Karpas-422 (cell line): ENCODE measurements around the gene USPL1. TPM values are rescaled to one million over a fixed set of nuclear protein-coding genes. Genes with fewer than 3 reads are reported as not detected.

Experiments
- DNase-seq: peaks from one replicate; pipeline ENCODE4 v3.0.0-alpha.2; 2015
- H2AFZ ChIP-seq: fragments of 200-600 bp; sonication (generic); 2 replicates; pipeline ENCODE4 v1.6.1; 2014; ENCODE audit warnings: antibody characterized with exemption, low read length, mixed read lengths
- H3K27ac ChIP-seq: fragments of 200-600 bp; sonication (generic); 2 replicates; pipeline ENCODE4 v1.5.1; 2014; ENCODE audit warnings: mild to moderate bottlenecking, low read length, moderate library complexity
- H3K27me3 ChIP-seq: fragments of 200-600 bp; sonication (generic); 2 replicates; pipeline ENCODE4 v1.6.1; 2014; ENCODE audit warnings: low read length, mixed read lengths
- H3K36me3 ChIP-seq: fragments of 200-600 bp; sonication (generic); 2 replicates; pipeline ENCODE4 v1.6.1; 2014; ENCODE audit warnings: low read length, mixed read lengths; ENCODE audit not compliant: insufficient read depth
- H3K4me1 ChIP-seq: fragments of 200-600 bp; sonication (generic); 2 replicates; pipeline ENCODE4 v1.6.1; 2014; ENCODE audit warnings: mild to moderate bottlenecking, low read length, mixed read lengths
- H3K4me2 ChIP-seq: fragments of 200-600 bp; sonication (generic); 2 replicates; pipeline ENCODE4 v1.6.1; 2014; ENCODE audit warnings: low read length, low read depth, mild to moderate bottlenecking; ENCODE audit not compliant: poor library complexity, severe bottlenecking
- H3K4me3 ChIP-seq: fragments of 200-600 bp; sonication (generic); 2 replicates; pipeline ENCODE4 v1.5.1; 2014; ENCODE audit warnings: mild to moderate bottlenecking, antibody characterized with exemption, low read length, mixed read lengths
- H3K79me2 ChIP-seq: fragments of 200-600 bp; sonication (generic); 2 replicates; pipeline ENCODE4 v1.6.1; 2014; ENCODE audit warnings: mild to moderate bottlenecking, low read length, mixed read lengths
- H3K9ac ChIP-seq: fragments of 200-600 bp; sonication (generic); 2 replicates; pipeline ENCODE4 v1.6.0; 2014; ENCODE audit warnings: low read length
- H3K9me2 ChIP-seq: fragments of 200-600 bp; sonication (generic), shearing (Covaris generic); replicated peaks from 2 replicates; pipeline ENCODE4 v1.6.0; 2014; ENCODE audit warnings: mild to moderate bottlenecking, low read length, moderate library complexity; ENCODE audit not compliant: insufficient read depth
- H3K9me3 ChIP-seq: fragments of 300-700, 200-600 bp; sonication (generic); 2 replicates; pipeline ENCODE4 v1.6.1; 2014; ENCODE audit warnings: low read length, mixed read lengths
- H4K20me1 ChIP-seq: fragments of 200-600 bp; sonication (generic); 2 replicates; pipeline ENCODE4 v1.6.1; 2014; ENCODE audit warnings: mild to moderate bottlenecking, antibody characterized with exemption, low read length, low read depth; ENCODE audit not compliant: insufficient read depth
- total RNA-seq: library from RNA; depleted of rRNA; stranded (reverse); fragments of >200 nt; shearing (Covaris generic); gene quantifications from 2 replicates; pipeline ENCODE4 v1.2.3, GENCODE V29; 2014; ENCODE audit warnings: low replicate concordance

The USPL1 gene
- total RNA-seq, 1 experiment from 2014 or later = 18.4 TPM

DNA sequence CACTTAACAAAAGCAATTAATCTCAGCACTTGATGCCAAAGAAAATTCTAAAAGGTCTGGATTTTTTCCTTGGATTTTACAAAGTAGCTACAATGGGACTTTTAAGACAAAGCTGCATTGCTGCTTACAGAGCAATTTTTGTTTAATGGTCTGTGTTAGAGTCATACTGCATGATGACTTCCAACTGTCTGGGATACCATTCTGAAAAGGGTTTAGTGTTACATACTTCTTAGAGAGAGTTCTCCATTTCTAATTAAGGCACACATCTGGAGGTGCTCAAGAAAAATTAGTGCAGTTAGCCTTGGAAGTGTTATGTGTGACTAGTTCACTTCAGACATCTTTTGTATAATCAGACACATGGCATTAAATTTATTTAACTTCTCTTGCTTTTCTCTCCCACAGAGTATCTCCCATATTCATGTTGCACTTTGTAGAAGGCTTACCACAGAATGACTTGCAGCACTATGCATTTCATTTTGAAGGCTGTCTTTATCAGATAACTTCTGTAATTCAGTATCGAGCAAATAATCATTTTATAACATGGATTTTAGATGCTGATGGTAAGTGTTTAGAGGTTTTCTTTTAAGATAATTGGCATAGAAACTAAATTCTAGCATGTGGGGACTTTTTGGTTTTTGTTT, 35.1 kb downstream of the USPL1 start:
- Histone ChIP-seq H3K27ac (0 out of 2 replicates have a peak overlapping the region, but pooled peaks have one; percentile 25), H3K4me1 (peaks cover 35% of the 10 kb centered on the region), H3K9me2 (no peaks in the 10 kb centered on the region), H2AFZ (no peak overlapping the region), H3K9ac (no peak overlapping the region), H3K79me2 (peaks cover 38% of the 10 kb centered on the region), H3K9me3 (no peaks in the 10 kb centered on the region), H3K36me3 (peaks cover 63% of the 10 kb centered on the region), H4K20me1 (peaks cover 3% of the 10 kb centered on the region; the same call in 1 of the 2 replicates), H3K4me2 (no peak overlapping the region), H3K4me3 (no peak overlapping the region), H3K27me3 (no peaks in the 10 kb centered on the region)
- peak; percentile 49 for DNase-seq

GRCh38 chr13:30654430-30654829, 36.7 kb downstream of the USPL1 start:
- Histone ChIP-seq H3K36me3 (peaks cover 72% of the 10 kb centered on the region), H3K9me3 (no peaks in the 10 kb centered on the region), H3K79me2 (peaks cover 24% of the 10 kb centered on the region), H2AFZ (no peak overlapping the region), H3K4me1 (peaks cover 31% of the 10 kb centered on the region), H3K9me2 (no peaks in the 10 kb centered on the region), H4K20me1 (peaks cover 3% of the 10 kb centered on the region), H3K4me3 (no peak overlapping the region), H3K4me2 (no peak overlapping the region), H3K27me3 (no peaks in the 10 kb centered on the region), H3K9ac (no peak overlapping the region), H3K27ac (no peak overlapping the region)
- DNase-seq = no peak

DNA sequence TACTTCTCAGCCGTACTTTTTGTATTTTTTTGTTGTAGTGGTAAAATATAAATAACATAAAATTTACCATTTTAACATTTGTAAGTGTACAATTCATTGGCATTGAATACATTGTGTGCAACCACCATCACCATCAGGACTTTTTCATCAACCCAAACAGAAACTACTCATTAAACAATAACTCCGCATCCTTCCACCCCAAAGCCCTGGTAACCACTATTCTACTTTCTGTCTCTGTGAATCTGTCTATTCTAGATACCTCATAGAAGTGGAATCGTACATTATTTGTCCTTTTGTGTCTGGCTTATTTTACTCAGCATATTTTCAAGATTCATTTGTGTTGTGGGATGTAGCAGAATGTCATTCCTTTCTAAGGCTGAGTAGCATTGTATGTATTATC, 38.5 kb downstream of the USPL1 start:
- peaks cover 36% of the 10 kb centered on the region for H3K4me1 ChIP-seq
- H3K4me2 ChIP-seq = no peak overlapping the region
- no peak overlapping the region for H2AFZ ChIP-seq
- peaks cover 64% of the 10 kb centered on the region for H3K36me3 ChIP-seq
- H3K27ac ChIP-seq = no peak overlapping the region
- peaks cover 13% of the 10 kb centered on the region; the same call in 1 of the 2 replicates for H3K79me2 ChIP-seq
- no peak overlapping the region for H3K4me3 ChIP-seq
- H3K9me2 ChIP-seq = no peaks in the 10 kb centered on the region
- no peak overlapping the region for H3K9ac ChIP-seq
- H3K27me3 ChIP-seq = no peaks in the 10 kb centered on the region
- DNase-seq = no peak
- peaks cover 8% of the 10 kb centered on the region for H4K20me1 ChIP-seq
- H3K9me3 ChIP-seq = no peaks in the 10 kb centered on the region

- no peak overlapping the region for H3K4me2 ChIP-seq
- no peak for DNase-seq
Measured at GRCh38 chr13:30659980-30660379, 42.3 kb downstream of the USPL1 start.

DNA sequence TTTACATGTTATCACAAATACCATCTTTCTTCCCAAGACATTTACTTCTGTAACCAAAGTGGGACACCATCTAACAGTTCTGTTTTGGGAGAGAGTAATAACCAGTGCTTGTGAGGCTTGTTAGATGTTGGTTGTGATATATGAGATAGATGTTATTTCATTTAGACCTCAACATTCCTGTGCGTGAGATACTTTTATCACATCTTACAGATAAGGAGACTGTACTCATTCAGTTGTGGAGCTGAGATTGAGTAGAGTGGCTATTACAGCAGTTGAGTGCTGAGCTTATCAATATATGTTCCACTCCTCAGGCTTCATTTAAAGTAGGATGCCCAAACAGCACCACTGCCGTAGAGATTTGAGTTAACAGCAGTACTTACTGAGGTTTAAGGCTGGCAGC, 43.1 kb downstream of the USPL1 start:
- Histone ChIP-seq H4K20me1 (peaks cover 8% of the 10 kb centered on the region; the same call in 1 of the 2 replicates), H3K9me3 (no peaks in the 10 kb centered on the region)

More at GRCh38 chr13:30659980-30660379, 42.3 kb downstream of the USPL1 start:
- Histone ChIP-seq H3K4me1 (peaks cover 30% of the 10 kb centered on the region), H3K4me3 (no peak overlapping the region), H2AFZ (no peak overlapping the region), H3K9me2 (no peaks in the 10 kb centered on the region), H3K9me3 (no peaks in the 10 kb centered on the region), H3K79me2 (no peaks in the 10 kb centered on the region), H3K27ac (no peak overlapping the region), H4K20me1 (peaks cover 8% of the 10 kb centered on the region; the same call in 1 of the 2 replicates), H3K9ac (no peak overlapping the region), H3K27me3 (no peaks in the 10 kb centered on the region), H3K36me3 (peaks cover 39% of the 10 kb centered on the region)

DNA sequence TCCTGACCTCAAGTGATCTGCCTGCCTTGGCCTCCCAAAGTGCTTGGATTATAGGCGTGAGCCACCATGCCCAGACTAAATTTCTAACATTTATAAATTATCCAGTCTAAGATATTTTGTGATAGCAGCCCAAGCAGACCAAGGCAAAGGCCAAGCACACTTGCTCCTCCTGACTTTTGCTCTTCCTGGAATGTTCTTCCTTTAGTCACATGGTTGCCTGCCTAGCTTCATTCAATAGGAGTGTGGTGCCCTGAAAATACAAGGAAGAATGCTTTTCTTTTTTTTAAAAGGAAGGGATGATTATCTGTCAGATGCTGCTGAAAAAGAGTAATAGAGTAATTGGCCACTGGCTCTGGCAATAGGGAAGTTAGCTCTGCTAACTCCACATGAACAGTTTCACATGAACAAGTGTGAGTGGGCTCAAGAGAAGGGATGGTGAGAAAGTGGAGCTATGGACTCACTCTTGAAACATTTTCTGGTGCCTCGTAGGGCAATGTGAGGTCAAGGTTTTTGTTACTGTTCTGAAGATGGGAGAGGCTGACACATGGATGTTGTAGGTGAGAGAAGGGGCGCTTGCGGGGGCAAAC, 47.1 kb downstream of the USPL1 start:
- Histone ChIP-seq H3K27ac (no peak overlapping the region), H3K9ac (no peak overlapping the region), H3K4me3 (no peak overlapping the region), H3K4me1 (peaks cover 16% of the 10 kb centered on the region), H3K27me3 (no peaks in the 10 kb centered on the region), H4K20me1 (peaks cover 5% of the 10 kb centered on the region; the same call in 1 of the 2 replicates), H2AFZ (no peak overlapping the region), H3K4me2 (no peak overlapping the region), H3K9me2 (no peaks in the 10 kb centered on the region), H3K36me3 (no peaks in the 10 kb centered on the region), H3K9me3 (no peaks in the 10 kb centered on the region), H3K79me2 (no peaks in the 10 kb centered on the region)
- DNase-seq = no peak

More for the DNA sequence above, 43.1 kb downstream of the USPL1 start:
- DNase-seq = no peak
- H3K4me1 ChIP-seq = peaks cover 30% of the 10 kb centered on the region
- peaks cover 33% of the 10 kb centered on the region for H3K36me3 ChIP-seq
- no peaks in the 10 kb centered on the region for H3K9me2 ChIP-seq
- no peaks in the 10 kb centered on the region for H3K79me2 ChIP-seq
- H3K27me3 ChIP-seq = no peaks in the 10 kb centered on the region
- no peak overlapping the region for H3K4me3 ChIP-seq
- H2AFZ ChIP-seq = no peak overlapping the region
- no peak overlapping the region for H3K27ac ChIP-seq
- H3K4me2 ChIP-seq = no peak overlapping the region
- no peak overlapping the region for H3K9ac ChIP-seq

DNA sequence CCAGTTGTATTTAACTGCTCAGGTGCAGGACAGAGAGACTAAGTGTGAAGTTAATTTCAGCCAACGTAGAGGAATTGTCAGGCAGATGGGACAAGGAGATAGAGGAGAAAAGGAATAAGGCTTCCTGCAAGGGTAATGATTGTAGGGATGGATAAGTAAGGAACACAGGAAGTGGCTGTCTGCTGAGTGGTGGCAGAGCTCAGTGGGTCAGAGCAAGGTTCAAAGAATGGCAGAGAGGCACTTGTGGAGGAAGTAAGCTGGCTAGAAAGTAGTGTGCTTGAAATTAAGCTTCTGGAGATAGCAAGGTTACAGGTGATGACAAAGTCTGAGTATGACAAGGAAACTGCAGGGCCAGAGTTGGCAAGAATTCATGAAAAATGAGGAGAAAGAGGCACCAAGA, 47.9 kb downstream of the USPL1 start:
- H3K27ac ChIP-seq = no peak overlapping the region
- no peak overlapping the region for H3K9ac ChIP-seq
- DNase-seq = no peak
- no peak overlapping the region for H2AFZ ChIP-seq
- H3K36me3 ChIP-seq = no peaks in the 10 kb centered on the region
- H3K4me1 ChIP-seq = peaks cover 13% of the 10 kb centered on the region
- no peaks in the 10 kb centered on the region for H4K20me1 ChIP-seq
- no peaks in the 10 kb centered on the region for H3K27me3 ChIP-seq
- H3K9me3 ChIP-seq = no peaks in the 10 kb centered on the region
- H3K4me3 ChIP-seq = no peak overlapping the region
- no peaks in the 10 kb centered on the region for H3K9me2 ChIP-seq
- no peaks in the 10 kb centered on the region for H3K79me2 ChIP-seq
- no peak overlapping the region for H3K4me2 ChIP-seq

- no peaks in the 10 kb centered on the region for H3K36me3 ChIP-seq
- no peaks in the 10 kb centered on the region for H3K79me2 ChIP-seq
- peaks cover 13% of the 10 kb centered on the region for H3K4me1 ChIP-seq
- H3K4me2 ChIP-seq = no peak overlapping the region
- no peak overlapping the region for H2AFZ ChIP-seq
- no peaks in the 10 kb centered on the region for H3K9me2 ChIP-seq
- H3K27me3 ChIP-seq = no peaks in the 10 kb centered on the region
- no peak for DNase-seq
- no peaks in the 10 kb centered on the region for H4K20me1 ChIP-seq
- no peak overlapping the region for H3K4me3 ChIP-seq
- no peaks in the 10 kb centered on the region for H3K9me3 ChIP-seq
- no peak overlapping the region for H3K9ac ChIP-seq
- no peak overlapping the region for H3K27ac ChIP-seq
Measured at GRCh38 chr13:30666113-30666512, 48.4 kb downstream of the USPL1 start.
